ENCODE results near the gene NSA2. TPM values are rescaled to one million over a fixed set of nuclear protein-coding genes. Genes with fewer than 3 reads are reported as not detected.

The NSA2 gene
- total and polyA plus RNA-seq, 2 of the 13 experiments (the other 11 are each of a cell fraction or from before 2014, with no cell fraction given) = 33.0 to 101 TPM

DNA sequence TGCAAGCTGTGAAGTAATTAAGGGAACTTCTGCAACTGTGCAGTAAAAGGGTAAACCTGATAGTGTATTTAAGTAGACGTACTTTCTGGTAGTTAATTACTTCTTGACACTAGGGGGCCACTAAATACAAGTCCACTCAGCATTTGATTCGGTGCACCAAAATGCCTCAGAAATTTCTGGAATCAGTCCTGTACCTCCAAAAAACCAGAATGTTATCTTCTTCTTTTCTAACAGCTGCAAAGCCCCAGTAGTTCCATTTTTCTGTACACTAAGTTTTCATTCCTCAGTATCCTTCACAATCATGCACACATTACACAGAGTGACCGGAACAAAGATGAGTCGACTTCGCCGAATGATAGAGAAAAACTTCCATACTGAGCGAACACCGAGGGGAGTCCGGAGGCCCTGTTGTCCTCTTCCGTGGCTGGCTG is 616 bp upstream of the NSA2 start:
- FAIRE-seq (no peak), ATAC-seq (peak; percentile 20), DNase-seq (ENCODE audit: low spot score) (peak; percentile 19)
- peak overlapping the region; percentile 89 for H3K4me2 ChIP-seq (ENCODE audit: low read depth, low read length)
- H3K27ac ChIP-seq (ENCODE audit: extremely low read length, insufficient read depth, low read length) = peak overlapping the region; percentile 64
- H2AFZ ChIP-seq (ENCODE audit: low read length) = peak overlapping the region; percentile 51
- no peaks in the 10 kb centered on the region for H3K9me3 ChIP-seq (ENCODE audit: low read length)
- under 1% methylated on average over 8 of the region's 10 CpGs for WGBS (ENCODE audit: low lambda C conversion rate)
- H4K20me1 ChIP-seq (ENCODE audit: insufficient read depth, low read length) = no peaks in the 10 kb centered on the region
- intact Hi-C loops (cut with micrococcal nuclease; ENCODE audit: unreplicated experiment) = loop anchor here (5.0 kb wide), 1 partner anchor 151 kb away; no protein-coding TSS in a partner anchor
- peaks cover 27% of the 10 kb centered on the region for H3K4me1 ChIP-seq (ENCODE audit: insufficient read depth, low read length)
- peak overlapping the region; percentile 87 to 94 (median 93) for H3K4me3 ChIP-seq (replicated peaks in 1 of 3; ENCODE audit: insufficient read depth in 1 of 3, low read depth in 2 of 3, low read length in 3 of 3)
- peaks cover 0 to 38% of the 10 kb centered on the region in 2 experiments; a peak in 3 of 5 replicates for H3K36me3 ChIP-seq (replicated peaks in 1 of 2; ENCODE audit: control insufficient read depth in 1 of 2, insufficient read depth in 2 of 2, low read length in 2 of 2)
- ChIA-PET CTCF (ENCODE audit: low intra/inter-chr PET ratio, low total read pairs) (interaction anchor here (4.0 kb wide), 1 partner anchor 153 kb away, joined by 14 read pairs; no protein-coding TSS in a partner anchor), POLR2A (interaction anchor here (0.9 to 1.5 kb wide), 4 partner anchors 9 to 188 kb away, joined by 3 to 8 read pairs (median 4); no protein-coding TSS in a partner anchor)
- no peaks in the 10 kb centered on the region; a peak in 1 of 5 replicates for H3K27me3 ChIP-seq (ENCODE audit: control insufficient read depth in 1 of 2, insufficient read depth in 2 of 2, low read length in 2 of 2)
- BruUV-seq (replicated peaks) = TSS peak; percentile 59
- peaks cover 49% of the 10 kb centered on the region for H3K79me2 ChIP-seq (ENCODE audit: insufficient read depth, low read length)
- peak overlapping the region; percentile 83 for H3K9ac ChIP-seq (ENCODE audit: insufficient read depth, low read depth, low read length)
- in situ Hi-C loops (cut with HindIII; ENCODE audit: extremely low pct_ligation_motif_present, low pct_unique_long_range_greater_than_20kb) = loop anchor here (5.0 kb wide), 1 partner anchor 151 kb away; no protein-coding TSS in a partner anchor
- no peak for TF ChIP-seq REPIN1 (CRISPR knock-in tag; IDR thresholded peaks at IDR 0.05; ENCODE audit: borderline replicate concordance, low read depth)
- no peak for TF ChIP-seq DMTF1 (CRISPR knock-in tag; IDR thresholded peaks at IDR 0.05)
- TF ChIP-seq, protein P1, sequence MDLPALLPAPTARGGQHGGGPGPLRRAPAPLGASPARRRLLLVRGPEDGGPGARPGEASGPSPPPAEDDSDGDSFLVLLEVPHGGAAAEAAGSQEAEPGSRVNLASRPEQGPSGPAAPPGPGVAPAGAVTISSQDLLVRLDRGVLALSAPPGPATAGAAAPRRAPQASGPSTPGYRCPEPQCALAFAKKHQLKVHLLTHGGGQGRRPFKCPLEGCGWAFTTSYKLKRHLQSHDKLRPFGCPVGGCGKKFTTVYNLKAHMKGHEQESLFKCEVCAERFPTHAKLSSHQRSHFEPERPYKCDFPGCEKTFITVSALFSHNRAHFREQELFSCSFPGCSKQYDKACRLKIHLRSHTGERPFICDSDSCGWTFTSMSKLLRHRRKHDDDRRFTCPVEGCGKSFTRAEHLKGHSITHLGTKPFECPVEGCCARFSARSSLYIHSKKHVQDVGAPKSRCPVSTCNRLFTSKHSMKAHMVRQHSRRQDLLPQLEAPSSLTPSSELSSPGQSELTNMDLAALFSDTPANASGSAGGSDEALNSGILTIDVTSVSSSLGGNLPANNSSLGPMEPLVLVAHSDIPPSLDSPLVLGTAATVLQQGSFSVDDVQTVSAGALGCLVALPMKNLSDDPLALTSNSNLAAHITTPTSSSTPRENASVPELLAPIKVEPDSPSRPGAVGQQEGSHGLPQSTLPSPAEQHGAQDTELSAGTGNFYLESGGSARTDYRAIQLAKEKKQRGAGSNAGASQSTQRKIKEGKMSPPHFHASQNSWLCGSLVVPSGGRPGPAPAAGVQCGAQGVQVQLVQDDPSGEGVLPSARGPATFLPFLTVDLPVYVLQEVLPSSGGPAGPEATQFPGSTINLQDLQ (CRISPR knock-in tag; IDR thresholded peaks at IDR 0.05) = no peak
- TF ChIP-seq CTCF (CRISPR knock-in tag; IDR thresholded peaks at IDR 0.05) = peak; percentile 38
- no peak for TF ChIP-seq ZNF652 (CRISPR knock-in tag; IDR thresholded peaks at IDR 0.05; ENCODE audit: borderline replicate concordance, low read depth)
- no peak for TF ChIP-seq ZNF569 (CRISPR knock-in tag; IDR thresholded peaks at IDR 0.05; ENCODE audit: borderline replicate concordance)
- TF ChIP-seq ZNF317 (CRISPR knock-in tag; IDR thresholded peaks at IDR 0.05) = no peak
- no peak for TF ChIP-seq MAX (IDR thresholded peaks at IDR 0.05)
- no peak for TF ChIP-seq ZBTB38 (CRISPR knock-in tag; IDR thresholded peaks at IDR 0.05)
- no peak for TF ChIP-seq SNRNP70 (IDR thresholded peaks at IDR 0.05; ENCODE audit: low read depth, low read length)
- no peak for TF ChIP-seq ELF3 (CRISPR knock-in tag; IDR thresholded peaks at IDR 0.05)
- no peak for TF ChIP-seq ZNF691 (CRISPR knock-in tag; IDR thresholded peaks at IDR 0.05; ENCODE audit: borderline replicate concordance, low read depth)
- no peak for TF ChIP-seq HCFC1 (IDR thresholded peaks at IDR 0.05; ENCODE audit: low read depth, low read length)
- no peak for TF ChIP-seq ZNF740 (CRISPR knock-in tag; IDR thresholded peaks at IDR 0.05)
- TF ChIP-seq SMARCC2 (IDR thresholded peaks at IDR 0.05) = no peak
- no peak for TF ChIP-seq RAD51 (IDR thresholded peaks at IDR 0.05; ENCODE audit: borderline replicate concordance)
